ENCODE results near the gene LARP4B. TPM values are rescaled to one million over a fixed set of nuclear protein-coding genes. Genes with fewer than 3 reads are reported as not detected.

LARP4B gene
- total RNA-seq, 2 experiments from 2014 or later, result 101 to 104 TPM

GRCh38 chr10:824497-824896 lies 107.0 kb downstream of the LARP4B start:
- POLR2A ChIA-PET, result no interaction called here
- H3K27ac Mint-ChIP-seq, result no peak overlapping the region
- H3K27me3 Mint-ChIP-seq, result no peaks in the 10 kb centered on the region
- H3K9me3 Mint-ChIP-seq, result no peaks in the 10 kb centered on the region
- DNase-seq (no peak), ATAC-seq (no peak)
- H3K4me1 Mint-ChIP-seq (ENCODE audit: low read depth), result peaks cover 14% of the 10 kb centered on the region
- H3K4me3 Mint-ChIP-seq, result no peak overlapping the region
- intact Hi-C loops (cut with micrococcal nuclease), result no loop called here
- CTCF ChIA-PET, result no interaction called here
- peaks cover 43% of the 10 kb centered on the region for H3K36me3 Mint-ChIP-seq (ENCODE audit: low read depth)
- TF ChIP-seq CTCF (IDR thresholded peaks at IDR 0.05), result no peak

- TF ChIP-seq CTCF (IDR thresholded peaks at IDR 0.05), result no peak
- Mint-ChIP-seq H3K27ac (peak overlapping the region; percentile 62), H3K4me3 (no peak overlapping the region), H3K27me3 (no peaks in the 10 kb centered on the region), H3K36me3 (ENCODE audit: low read depth) (peaks cover 45% of the 10 kb centered on the region), H3K9me3 (no peaks in the 10 kb centered on the region), H3K4me1 (ENCODE audit: low read depth) (peaks cover 14% of the 10 kb centered on the region)
- intact Hi-C loops (cut with micrococcal nuclease), result no loop called here
- ChIA-PET CTCF (no interaction called here), POLR2A (no interaction called here)
- no peak for ATAC-seq
- no peak for DNase-seq
Measured at GRCh38 chr10:822661-823367, 108.7 kb downstream of the LARP4B start.

- Mint-ChIP-seq H3K27ac (no peak overlapping the region), H3K4me1 (ENCODE audit: low read depth) (peaks cover 14% of the 10 kb centered on the region), H3K4me3 (no peak overlapping the region), H3K9me3 (no peaks in the 10 kb centered on the region), H3K27me3 (no peaks in the 10 kb centered on the region), H3K36me3 (ENCODE audit: low read depth) (peaks cover 50% of the 10 kb centered on the region)
- ATAC-seq (no peak), DNase-seq (no peak)
- POLR2A ChIA-PET, result no interaction called here
- no peak for TF ChIP-seq CTCF (IDR thresholded peaks at IDR 0.05)
- CTCF ChIA-PET, result no interaction called here
- intact Hi-C loops (cut with micrococcal nuclease), result no loop called here
Measured at GRCh38 chr10:822197-822596, 109.3 kb downstream of the LARP4B start.

GRCh38 chr10:821322-821721 lies 110.2 kb downstream of the LARP4B start:
- no peak for TF ChIP-seq CTCF (IDR thresholded peaks at IDR 0.05)
- DNase-seq (no peak), ATAC-seq (no peak)
- POLR2A ChIA-PET, result no interaction called here
- Mint-ChIP-seq H3K4me3 (no peak overlapping the region), H3K27me3 (no peaks in the 10 kb centered on the region), H3K4me1 (ENCODE audit: low read depth) (peaks cover 14% of the 10 kb centered on the region), H3K27ac (peak overlapping the region; percentile 67), H3K9me3 (no peaks in the 10 kb centered on the region), H3K36me3 (ENCODE audit: low read depth) (peaks cover 51% of the 10 kb centered on the region)
- intact Hi-C loops (cut with micrococcal nuclease), result no loop called here
- CTCF ChIA-PET, result no interaction called here

GRCh38 chr10:819816-820215 lies 111.7 kb downstream of the LARP4B start:
- no peaks in the 10 kb centered on the region for H3K9me3 Mint-ChIP-seq
- no peak overlapping the region for H3K4me3 Mint-ChIP-seq
- peaks cover 53% of the 10 kb centered on the region for H3K36me3 Mint-ChIP-seq (ENCODE audit: low read depth)
- no peaks in the 10 kb centered on the region for H3K27me3 Mint-ChIP-seq
- intact Hi-C loops (cut with micrococcal nuclease), result no loop called here
- no peak for TF ChIP-seq CTCF (IDR thresholded peaks at IDR 0.05)
- ChIA-PET CTCF (no interaction called here), POLR2A (no interaction called here)
- no peak for ATAC-seq
- no peak for DNase-seq
- peaks cover 14% of the 10 kb centered on the region for H3K4me1 Mint-ChIP-seq (ENCODE audit: low read depth)
- peak overlapping the region; percentile 39 for H3K27ac Mint-ChIP-seq

Data from activated CD8-positive, alpha-beta T cell treated with anti-CD3 and anti-CD28 coated beads for 36 hours (primary cell).